GM18502 (cell line): Measurements from ENCODE around the gene PSPN.

Source experiments
- ATAC-seq: cut with Tn5 transposase; IDR thresholded peaks from one replicate; pipeline ENCODE4 v1.9.1; 2021; ENCODE audit warnings: mild to moderate bottlenecking; ENCODE audit not compliant: unreplicated experiment, poor library complexity

Gene PSPN

DNA sequence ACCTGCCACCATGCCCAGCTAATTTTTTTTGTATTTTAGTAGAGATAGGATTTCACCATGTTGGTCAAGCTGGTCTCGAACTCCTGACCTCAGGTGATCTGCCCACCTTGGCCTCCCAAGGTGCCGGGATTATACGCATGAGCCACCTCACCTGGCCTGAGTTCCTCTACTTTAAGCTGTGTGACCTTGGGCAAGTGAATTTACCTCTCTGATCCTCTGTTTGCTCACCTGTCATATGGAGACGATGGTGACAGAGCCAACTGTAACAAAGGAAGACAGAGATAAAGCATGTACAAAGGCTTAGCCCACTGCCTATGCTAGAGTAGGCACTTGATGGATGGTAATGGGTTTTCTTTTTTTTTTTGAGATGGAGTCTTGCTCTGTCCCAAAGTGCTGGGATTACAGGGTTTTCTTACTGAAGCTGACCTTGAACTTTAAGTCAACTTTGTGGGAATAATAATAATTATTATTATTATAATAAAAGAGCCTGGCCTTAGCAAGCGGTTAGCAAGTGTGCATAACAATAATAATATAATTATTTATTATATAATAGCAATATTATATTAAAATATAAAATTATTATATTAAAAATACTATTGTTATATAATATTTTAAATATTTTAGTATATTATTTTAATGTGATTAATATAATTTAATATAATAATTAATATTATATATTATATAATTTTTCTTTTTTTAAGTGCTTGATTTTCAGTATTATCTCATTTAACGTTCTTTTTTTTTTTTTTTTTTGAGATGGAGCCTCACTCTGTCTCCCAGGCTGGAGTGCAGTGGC, 41.0 kb downstream of the PSPN start:
- no peak for ATAC-seq

DNA sequence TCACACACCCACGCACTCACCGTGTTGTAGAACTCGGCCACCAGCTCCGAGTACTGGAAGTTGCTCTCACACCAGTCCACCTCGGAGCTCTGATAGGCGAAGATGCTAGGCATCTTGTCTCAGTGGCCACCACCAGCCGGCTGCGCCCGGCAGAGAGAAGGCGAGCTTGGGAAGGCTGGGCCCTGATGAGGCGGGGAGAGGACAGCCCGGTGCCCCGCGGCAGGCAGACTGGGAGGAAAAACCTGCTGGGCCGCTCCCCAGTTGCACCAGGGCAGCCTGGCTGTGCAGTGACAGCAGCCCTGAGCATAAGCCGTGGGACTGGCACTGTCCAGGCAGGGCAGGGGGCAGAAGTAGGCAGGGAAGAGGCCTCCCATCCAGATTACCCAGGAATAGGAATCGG, 42.3 kb downstream of the PSPN start, which contains the start of gene ACER1:
Gene ACER1 (minus strand): TSS at position 174 of the 400 bp plus-strand sequence. CDS start 61 bp downstream, at position 113.
- ATAC-seq: no peak

DNA sequence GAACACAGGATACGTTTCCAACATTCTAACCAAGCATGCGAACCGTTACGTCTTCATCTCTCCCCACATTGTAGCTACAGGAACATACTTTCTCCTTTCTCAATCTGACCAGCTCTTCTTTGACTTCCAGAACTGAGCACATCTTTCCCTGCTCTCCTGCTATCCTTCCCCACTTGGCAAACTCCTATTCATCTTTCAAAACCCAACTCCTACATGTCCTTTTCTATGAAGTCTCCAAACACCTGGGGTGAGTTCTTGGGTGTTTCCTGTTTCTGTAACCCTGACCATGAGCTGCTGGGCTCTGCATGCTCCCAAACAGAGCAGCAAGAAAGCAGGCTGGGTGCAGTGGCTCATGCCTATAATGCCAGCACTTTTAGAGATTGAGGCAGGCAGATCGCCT, 48.9 kb downstream of the PSPN start:
- ATAC-seq: no peak

DNA sequence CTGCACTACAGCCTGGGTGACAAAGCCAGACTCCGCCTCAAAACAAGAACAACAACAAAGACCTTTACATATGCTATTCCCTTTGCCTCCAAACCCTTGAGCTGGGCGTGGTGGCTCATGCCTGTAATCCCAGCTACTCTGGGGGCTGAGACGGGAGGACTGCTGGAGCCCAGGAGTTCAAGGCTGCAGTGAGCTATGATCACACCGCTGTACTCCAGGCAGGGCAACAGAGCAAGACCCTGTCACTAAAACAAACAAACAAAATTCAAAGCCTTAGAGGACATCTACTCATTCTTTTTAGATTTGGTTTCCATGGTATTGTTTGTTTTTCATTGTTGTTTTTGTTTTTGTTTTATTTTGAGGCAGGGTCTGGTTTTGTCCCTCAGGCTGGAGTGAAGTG, 50.1 kb downstream of the PSPN start:
- no peak for ATAC-seq
